Measurements from ENCODE around the gene IL31.

IL31 gene

GRCh38 chr12:122126713-122127597 is 47.1 kb downstream of the IL31 start:
- DNase-seq: peak in 1 of 2 experiments; percentile 48

DNA sequence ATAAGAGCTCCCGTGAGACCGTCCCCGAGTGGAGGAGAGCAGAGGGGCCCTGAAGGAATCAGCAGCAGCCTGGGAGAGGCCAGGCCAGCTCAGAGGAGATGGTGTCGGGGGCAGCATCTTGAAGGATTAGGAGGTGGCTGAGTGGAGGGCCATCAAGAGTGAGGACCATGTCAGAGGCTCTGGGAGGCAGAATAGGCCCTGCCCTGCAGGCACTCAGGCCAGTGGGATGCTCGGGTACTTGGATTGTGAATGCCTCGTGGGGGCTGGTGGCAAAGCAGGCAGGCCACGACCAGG is 47.7 kb downstream of the IL31 start:
- no peak for DNase-seq

DNA sequence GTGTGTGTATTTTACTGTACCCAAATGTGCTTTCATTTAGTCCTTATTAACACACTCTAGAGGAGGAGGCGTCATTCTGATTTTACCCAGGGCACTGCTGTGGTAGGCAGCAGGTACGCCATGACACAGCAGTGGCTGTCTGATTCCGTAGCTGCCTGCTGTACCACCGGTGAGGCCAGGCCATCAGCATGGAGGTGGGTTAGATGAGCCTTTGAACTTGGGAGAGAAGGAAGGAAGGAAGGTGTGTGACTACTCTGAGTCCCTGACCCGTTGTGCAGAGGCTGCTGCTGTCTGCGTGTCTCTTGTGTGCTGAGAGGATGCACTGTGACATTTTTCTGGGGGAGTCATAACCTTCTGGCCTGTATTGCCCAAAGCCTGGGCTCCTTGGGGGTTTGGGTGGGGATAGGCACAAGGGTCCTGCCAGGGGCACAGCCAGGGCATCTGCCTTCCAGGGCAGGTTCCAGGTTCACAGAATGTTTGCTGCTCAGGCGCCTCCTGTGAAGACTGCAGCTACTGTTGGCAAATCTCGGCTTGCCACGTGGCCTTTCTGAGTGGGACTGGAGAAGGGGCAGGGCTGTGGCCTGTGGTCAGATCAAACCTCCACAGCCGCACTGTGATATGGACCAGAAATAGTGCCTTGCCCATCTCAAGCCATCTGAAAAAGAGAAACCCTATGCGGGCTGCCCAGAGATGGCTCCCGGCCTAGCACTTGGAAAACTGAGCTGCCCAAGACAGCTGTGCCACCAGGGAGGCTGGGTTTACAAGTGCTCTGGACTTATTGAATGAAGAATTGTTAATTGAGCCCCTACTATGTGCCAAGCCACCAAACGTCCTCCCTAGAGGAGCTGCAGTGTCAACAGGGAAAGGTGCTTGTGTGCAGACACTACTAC is 48.3 kb downstream of the IL31 start:
- DNase-seq: no peak

DNA sequence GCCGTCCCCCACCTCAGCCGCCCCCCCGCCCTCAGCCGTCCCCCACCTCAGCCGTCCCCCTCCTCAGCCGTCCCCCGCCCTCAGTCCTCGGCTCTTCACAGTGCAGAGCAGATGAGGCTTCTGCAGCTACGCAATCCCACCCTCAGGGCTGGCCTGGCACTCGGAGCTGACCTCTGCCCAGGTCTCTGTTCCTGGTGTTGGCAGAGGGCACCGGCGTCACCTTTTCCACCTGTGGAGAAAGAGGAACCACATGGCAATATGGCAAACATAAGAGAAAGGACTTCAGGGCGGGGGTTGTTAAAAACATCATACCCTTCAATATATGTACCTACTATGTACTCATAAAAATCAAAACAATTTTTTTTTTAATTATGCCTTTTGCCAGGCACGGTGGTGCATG is 49.7 kb downstream of the IL31 start:
- no peak for DNase-seq

DNA sequence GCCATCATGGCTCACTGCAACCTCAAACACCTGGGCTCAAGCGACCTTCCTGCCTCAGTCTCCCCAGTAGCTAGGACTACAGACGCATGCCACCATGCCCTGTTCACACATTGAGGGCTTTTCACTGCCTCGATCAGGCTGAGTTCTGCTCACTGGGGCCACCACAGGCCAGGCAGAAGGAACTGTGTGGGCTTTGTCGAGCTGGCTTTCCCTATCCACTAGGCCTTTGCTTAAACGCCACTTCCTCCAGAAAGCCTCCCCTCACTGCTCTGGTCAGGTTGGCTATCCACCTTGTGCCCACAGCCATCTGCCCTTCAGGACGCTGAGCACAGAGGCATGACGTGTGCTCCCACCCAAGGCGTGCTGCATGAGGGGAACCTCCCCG is 50.3 kb downstream of the IL31 start:
- DNase-seq: no peak

GRCh38 chr12:122123051-122123760 is 50.8 kb downstream of the IL31 start:
- DNase-seq: peak; percentile 58 to 87
